ENCODE data around the gene PFKFB1.

The PFKFB1 gene

DNA sequence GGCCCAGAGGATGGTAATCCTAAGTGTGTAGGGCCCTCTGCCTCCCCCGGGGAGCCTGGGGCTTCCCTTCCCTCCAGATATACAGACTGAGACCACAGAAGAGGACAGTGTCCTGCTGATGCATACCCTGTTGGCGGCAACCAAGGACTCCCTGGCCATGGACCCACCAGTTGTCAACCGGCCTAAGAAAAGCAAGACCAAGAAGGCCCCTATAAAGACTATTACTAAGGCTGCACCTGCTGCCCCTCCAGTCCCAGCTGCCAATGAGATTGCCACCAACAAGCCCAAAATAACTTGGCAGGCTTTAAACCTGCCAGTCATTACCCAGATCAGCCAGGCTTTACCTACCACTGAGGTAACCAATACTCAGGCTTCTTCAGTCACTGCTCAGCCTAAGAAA lies 71.4 kb downstream of the PFKFB1 start:
- no peak for DNase-seq

DNA sequence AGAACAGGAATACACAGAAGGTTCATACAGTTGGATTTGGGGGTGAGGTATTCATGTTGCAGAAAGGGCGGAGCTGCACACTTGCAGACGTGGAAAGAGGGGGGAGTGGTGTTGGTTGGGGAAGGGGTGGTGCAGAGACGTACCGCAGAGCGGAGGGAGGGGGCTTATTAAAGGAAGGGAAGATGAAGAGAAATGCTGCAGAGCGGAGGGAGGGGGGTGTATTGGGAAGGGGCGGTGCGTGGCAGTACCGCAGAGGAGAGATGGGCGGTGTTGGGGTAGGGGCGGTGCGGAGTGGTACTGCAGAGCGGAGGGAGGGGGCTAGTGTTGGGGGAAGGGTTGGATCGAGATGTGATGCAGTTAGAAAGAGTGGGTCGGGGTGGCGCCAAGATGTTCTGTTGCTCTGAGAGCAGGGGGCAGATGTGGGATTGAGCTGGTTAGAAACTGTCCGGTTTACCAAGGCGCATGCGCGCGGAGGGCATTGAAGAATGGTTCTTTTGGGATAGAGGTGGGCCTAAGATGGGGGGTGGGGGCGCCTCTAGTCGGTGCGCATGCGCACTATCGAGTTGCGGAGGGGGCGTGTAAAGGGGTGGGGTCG lies 72.5 kb downstream of the PFKFB1 start:
- DNase-seq, result peak; percentile 74

DNA sequence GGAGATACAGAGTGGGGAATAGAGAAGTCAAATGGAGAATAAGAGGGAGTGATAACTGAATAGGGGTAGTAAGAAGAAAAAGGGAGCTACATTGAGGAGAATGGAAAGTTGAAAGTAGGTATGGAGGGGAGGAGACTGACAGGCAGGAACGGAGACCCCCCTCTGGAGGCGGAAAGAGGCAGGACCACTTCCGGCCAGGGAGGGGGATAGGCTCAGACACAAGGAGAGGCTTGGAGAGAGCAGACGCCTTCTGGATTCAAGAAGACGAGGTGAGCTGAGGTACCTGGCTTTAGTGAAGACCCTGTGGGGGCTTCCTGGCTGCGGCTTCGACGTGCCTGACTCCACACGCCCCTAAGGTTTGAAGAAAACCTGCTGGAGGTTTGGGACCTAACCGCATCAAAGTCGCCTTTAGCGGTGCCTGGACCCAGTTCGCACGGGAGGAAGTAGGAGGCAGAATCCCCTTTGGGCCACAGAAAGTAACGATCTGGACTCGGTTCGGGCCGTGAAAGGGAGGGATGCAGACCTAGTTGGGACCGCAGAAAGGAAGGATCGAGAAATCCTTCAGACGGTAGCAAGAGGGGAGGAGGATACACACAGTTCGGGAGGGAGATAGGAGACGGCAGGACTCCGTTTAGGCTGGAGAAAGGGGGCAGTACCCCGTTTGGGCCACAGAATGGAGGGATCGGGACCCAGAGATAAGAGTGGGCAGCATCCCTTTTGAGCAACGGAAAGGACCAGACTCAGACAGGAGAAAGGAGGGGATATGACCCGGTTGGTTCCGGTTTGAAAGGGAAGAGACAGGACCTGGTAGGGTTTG lies 73.2 kb downstream of the PFKFB1 start, which contains the start of gene TRO:
TSS of gene TRO (plus strand) at position 215 of the 817 bp plus-strand sequence. CDS start 1,423 bp downstream, outside the sequence.
- DNase-seq, result peak; percentile 18

DNA sequence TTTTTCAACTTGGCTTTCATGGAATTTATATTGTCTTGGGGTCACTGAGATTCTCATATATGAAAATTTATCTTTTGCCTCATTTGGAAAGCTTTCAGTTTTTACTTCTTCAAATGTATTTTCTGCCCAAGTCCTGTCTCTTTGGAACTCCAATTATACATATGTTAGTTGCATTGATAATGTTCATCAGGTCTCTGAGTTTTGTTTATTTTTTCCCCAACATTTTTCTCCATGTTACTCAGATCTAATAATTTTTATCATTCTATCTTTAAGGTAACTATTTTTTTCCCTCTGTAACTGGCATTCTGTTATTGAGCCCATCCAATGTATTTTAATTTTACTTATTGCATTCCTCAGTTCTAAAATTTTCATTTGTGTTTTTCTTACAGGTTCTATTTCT lies 84.0 kb downstream of the PFKFB1 start:
- DNase-seq, result no peak

DNA sequence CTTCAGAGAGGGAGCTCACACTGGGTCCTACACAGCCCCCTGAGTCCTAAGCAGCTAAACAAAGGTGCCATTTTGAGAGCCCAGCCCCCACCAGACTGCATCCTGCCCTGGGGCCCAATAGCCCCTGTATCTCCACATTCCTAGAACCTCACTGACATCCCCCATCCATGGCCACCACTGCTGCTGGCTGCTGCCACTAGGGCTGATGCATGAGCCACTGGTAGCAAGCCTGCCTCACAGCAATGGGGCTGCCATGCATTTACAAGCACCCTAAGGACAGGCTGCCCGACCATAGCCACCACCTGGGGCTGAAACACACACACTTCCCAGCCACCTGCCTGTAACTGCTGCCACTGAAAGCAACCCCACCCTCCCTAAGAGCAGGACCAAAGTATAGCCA lies 99.8 kb downstream of the PFKFB1 start:
- no peak for DNase-seq

DNA sequence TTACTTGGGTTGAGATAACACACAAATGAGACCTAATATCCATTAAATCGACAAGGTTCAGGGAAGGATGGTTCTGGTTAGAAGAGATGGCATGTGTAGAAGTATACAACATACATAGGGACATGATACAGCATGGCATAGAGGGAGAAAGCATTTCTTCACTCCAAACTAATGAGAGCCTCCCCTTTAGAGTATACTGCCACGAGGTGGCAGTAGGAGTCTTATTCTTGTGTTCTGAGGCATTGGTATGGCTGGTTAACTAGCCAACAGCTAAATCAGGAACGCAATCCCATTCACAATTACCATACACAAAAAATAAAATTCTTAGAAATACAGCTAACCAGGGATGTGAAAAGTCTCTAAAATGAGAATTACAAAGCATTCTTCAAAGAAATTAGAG lies 102.4 kb downstream of the PFKFB1 start:
- peak; percentile 32 for DNase-seq

DNA sequence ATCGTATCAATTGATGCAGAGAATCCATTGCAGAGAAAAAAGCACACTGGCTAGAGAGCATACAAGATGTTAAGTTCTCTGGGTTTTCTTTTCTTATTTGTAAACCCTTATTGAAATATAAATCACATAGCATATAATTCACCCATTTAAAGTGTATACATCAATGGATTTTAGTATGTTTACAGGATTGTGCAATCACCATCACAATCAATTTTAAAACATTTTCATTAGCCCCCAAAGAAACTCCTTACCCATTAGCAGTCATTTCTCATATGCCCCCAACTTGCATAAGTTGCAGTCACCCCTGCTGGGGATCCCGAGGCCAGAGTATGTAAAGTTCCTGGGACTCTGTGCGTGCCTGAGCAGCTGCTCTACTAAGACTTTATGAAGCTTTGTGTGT lies 108.2 kb downstream of the PFKFB1 start:
- no peak for DNase-seq
